ENCODE data around the gene FICD. TPM values are rescaled to one million over a fixed set of nuclear protein-coding genes. Genes with fewer than 3 reads are reported as not detected.
A peak's percentile ranks its signal among the peaks of the same experiment; 100 is the strongest.

The FICD gene
- total RNA-seq (3.5 and 4.3 TPM in 2 replicates), polyA plus RNA-seq (3.6 and 4.2 TPM in 2 replicates)

GRCh38 chr12:108514973-108515814, at the start of gene FICD:
TSS of gene FICD (plus strand) at chr12:108515277. CDS start at chr12:108516973, 1,696 bp downstream.
- Histone ChIP-seq H3K36me3 (peaks cover 9% of the 10 kb centered on the region), H3K4me1 (ENCODE audit: low read depth) (peaks cover 3% of the 10 kb centered on the region), H3K27me3 (no peaks in the 10 kb centered on the region), H3K9me3 (ENCODE audit: low read depth) (no peaks in the 10 kb centered on the region), H3K27ac (peak within 1 kb of the TSS; percentile 63), H3K4me3 (peak within 1 kb of the TSS; percentile 80)
- peak; percentile 98 to 100 for DNase-seq (ENCODE audit: low read depth in 1 of 2, low spot score in 1 of 2)
- TF ChIP-seq, protein P1, sequence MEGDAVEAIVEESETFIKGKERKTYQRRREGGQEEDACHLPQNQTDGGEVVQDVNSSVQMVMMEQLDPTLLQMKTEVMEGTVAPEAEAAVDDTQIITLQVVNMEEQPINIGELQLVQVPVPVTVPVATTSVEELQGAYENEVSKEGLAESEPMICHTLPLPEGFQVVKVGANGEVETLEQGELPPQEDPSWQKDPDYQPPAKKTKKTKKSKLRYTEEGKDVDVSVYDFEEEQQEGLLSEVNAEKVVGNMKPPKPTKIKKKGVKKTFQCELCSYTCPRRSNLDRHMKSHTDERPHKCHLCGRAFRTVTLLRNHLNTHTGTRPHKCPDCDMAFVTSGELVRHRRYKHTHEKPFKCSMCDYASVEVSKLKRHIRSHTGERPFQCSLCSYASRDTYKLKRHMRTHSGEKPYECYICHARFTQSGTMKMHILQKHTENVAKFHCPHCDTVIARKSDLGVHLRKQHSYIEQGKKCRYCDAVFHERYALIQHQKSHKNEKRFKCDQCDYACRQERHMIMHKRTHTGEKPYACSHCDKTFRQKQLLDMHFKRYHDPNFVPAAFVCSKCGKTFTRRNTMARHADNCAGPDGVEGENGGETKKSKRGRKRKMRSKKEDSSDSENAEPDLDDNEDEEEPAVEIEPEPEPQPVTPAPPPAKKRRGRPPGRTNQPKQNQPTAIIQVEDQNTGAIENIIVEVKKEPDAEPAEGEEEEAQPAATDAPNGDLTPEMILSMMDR (IDR thresholded peaks at IDR 0.05; ENCODE audit: low read depth, low read length) = no peak

- no peaks in the 10 kb centered on the region for H3K27me3 ChIP-seq
- no peak overlapping the region for H3K4me3 ChIP-seq
- H3K36me3 ChIP-seq = no peaks in the 10 kb centered on the region
- TF ChIP-seq, protein P1 (IDR thresholded peaks at IDR 0.05; ENCODE audit: low read depth, low read length) = no peak
- H3K4me1 ChIP-seq (ENCODE audit: low read depth) = no peaks in the 10 kb centered on the region
- H3K9me3 ChIP-seq (ENCODE audit: low read depth) = no peaks in the 10 kb centered on the region
- no peak for DNase-seq (ENCODE audit: low read depth in 1 of 2, low spot score in 1 of 2)
- no peak overlapping the region for H3K27ac ChIP-seq
Observed at GRCh38 chr12:108465417-108465816, 49.7 kb upstream of the FICD start.

DNA sequence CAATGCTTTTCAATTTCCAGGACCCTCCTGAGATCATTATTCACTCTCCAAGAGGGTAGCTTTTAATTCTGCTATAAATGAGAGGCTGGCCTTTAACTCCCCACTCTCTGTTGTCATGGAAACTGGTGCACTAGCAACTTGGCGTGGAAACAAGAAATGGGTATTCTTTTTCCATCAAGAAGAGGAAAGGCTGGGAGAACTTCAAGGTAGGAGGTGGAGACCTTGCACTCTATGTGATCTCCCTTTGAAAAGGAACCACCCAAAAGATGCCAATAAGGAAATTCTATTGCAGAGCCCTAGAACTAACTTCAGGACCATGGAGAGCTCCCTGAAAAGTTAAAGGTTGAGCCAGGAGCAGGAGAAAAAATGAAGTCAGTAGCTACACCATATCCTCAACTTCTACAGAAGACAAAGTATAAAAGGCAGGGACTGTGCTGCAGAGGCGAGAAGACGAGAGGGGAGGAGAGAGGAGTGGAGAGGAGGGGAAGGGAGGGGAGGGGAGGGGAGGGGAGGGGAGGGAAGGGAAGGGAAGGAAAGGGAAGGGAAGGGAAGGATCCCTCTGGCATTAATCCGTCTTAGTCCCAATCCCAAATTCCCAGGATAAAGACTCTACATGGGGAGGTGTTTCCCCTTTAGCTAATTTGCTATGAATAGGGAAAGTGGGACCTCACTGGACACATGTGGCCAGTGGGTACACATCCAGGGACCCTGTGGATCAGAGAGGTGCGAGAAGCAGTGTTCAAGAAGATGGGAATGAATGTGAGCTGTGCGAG, 46.7 kb upstream of the FICD start:
- no peak overlapping the region for H3K4me3 ChIP-seq
- H3K9me3 ChIP-seq (ENCODE audit: low read depth) = no peaks in the 10 kb centered on the region
- peak; percentile 58 to 84 for DNase-seq (ENCODE audit: low read depth in 1 of 2, low spot score in 1 of 2)
- H3K27me3 ChIP-seq = no peaks in the 10 kb centered on the region
- no peaks in the 10 kb centered on the region for H3K36me3 ChIP-seq
- no peaks in the 10 kb centered on the region for H3K4me1 ChIP-seq (ENCODE audit: low read depth)
- H3K27ac ChIP-seq = no peak overlapping the region
- TF ChIP-seq, protein P1 (IDR thresholded peaks at IDR 0.05; ENCODE audit: low read depth, low read length) = no peak

GRCh38 chr12:108473400-108474055, 41.5 kb upstream of the FICD start:
- H3K9me3 ChIP-seq (ENCODE audit: low read depth) = no peaks in the 10 kb centered on the region
- H3K4me1 ChIP-seq (ENCODE audit: low read depth) = no peaks in the 10 kb centered on the region
- DNase-seq (ENCODE audit: low read depth in 1 of 2, low spot score in 1 of 2) = no peak
- TF ChIP-seq, protein P1 (IDR thresholded peaks at IDR 0.05; ENCODE audit: low read depth, low read length) = no peak
- H3K4me3 ChIP-seq = no peak overlapping the region
- no peaks in the 10 kb centered on the region for H3K36me3 ChIP-seq
- H3K27ac ChIP-seq = no peak overlapping the region
- H3K27me3 ChIP-seq = no peaks in the 10 kb centered on the region

GRCh38 chr12:108475396-108475795, 39.7 kb upstream of the FICD start:
- TF ChIP-seq, protein P1 (IDR thresholded peaks at IDR 0.05; ENCODE audit: low read depth, low read length) = no peak
- no peak for DNase-seq (ENCODE audit: low read depth in 1 of 2, low spot score in 1 of 2)
- Histone ChIP-seq H3K4me3 (no peak overlapping the region), H3K36me3 (no peaks in the 10 kb centered on the region), H3K4me1 (ENCODE audit: low read depth) (no peaks in the 10 kb centered on the region), H3K9me3 (ENCODE audit: low read depth) (no peaks in the 10 kb centered on the region), H3K27ac (no peak overlapping the region), H3K27me3 (no peaks in the 10 kb centered on the region)
